ENCODE measurements around the gene ALKBH8.

The ALKBH8 gene

GRCh38 chr11:107561688-107562087 lies 3.8 kb downstream of the ALKBH8 start:
- DNase-seq, result no peak
- peaks cover 7% of the 10 kb centered on the region for H3K36me3 ChIP-seq
- H3K27me3 ChIP-seq, result no peaks in the 10 kb centered on the region
- peaks cover 17% of the 10 kb centered on the region for H3K4me1 ChIP-seq
- TF ChIP-seq CTCF (IDR thresholded peaks at IDR 0.05; ENCODE audit: low read depth, low read length), result no peak
- no peaks in the 10 kb centered on the region for H3K9me3 ChIP-seq
- no peak overlapping the region for H3K4me3 ChIP-seq (ENCODE audit: low read depth, low read length)

- Histone ChIP-seq H3K36me3 (peaks cover 14% of the 10 kb centered on the region), H3K4me1 (no peaks in the 10 kb centered on the region; the same call in 1 of the 2 replicates)
- TF ChIP-seq CTCF (IDR thresholded peaks at IDR 0.05; ENCODE audit: low read depth, low read length), result no peak
Measured at GRCh38 chr11:107550304-107550703, 15.2 kb downstream of the ALKBH8 start.

GRCh38 chr11:107549954-107550285 lies 15.6 kb downstream of the ALKBH8 start:
- H3K27me3 ChIP-seq, result no peaks in the 10 kb centered on the region
- H3K4me3 ChIP-seq (ENCODE audit: low read depth, low read length), result no peak overlapping the region
- H3K9me3 ChIP-seq, result no peaks in the 10 kb centered on the region
- no peak for TF ChIP-seq CTCF (IDR thresholded peaks at IDR 0.05; ENCODE audit: low read depth, low read length)
- no peak for DNase-seq
- no peaks in the 10 kb centered on the region; the same call in 1 of the 2 replicates for H3K4me1 ChIP-seq
- peaks cover 14% of the 10 kb centered on the region for H3K36me3 ChIP-seq

More at GRCh38 chr11:107550304-107550703, 15.2 kb downstream of the ALKBH8 start:
- DNase-seq, result no peak
- Histone ChIP-seq H3K9me3 (no peaks in the 10 kb centered on the region), H3K4me3 (ENCODE audit: low read depth, low read length) (no peak overlapping the region), H3K27me3 (no peaks in the 10 kb centered on the region)

- no peak overlapping the region for H3K4me3 ChIP-seq (ENCODE audit: low read depth, low read length)
- H3K27me3 ChIP-seq, result no peaks in the 10 kb centered on the region
- no peaks in the 10 kb centered on the region for H3K9me3 ChIP-seq
- peaks cover 14% of the 10 kb centered on the region for H3K36me3 ChIP-seq
- no peaks in the 10 kb centered on the region; the same call in 1 of the 2 replicates for H3K4me1 ChIP-seq
- peak; percentile 92 for TF ChIP-seq CTCF (IDR thresholded peaks at IDR 0.05; ENCODE audit: low read depth, low read length)
- peak; percentile 24 for DNase-seq
Measured at GRCh38 chr11:107549253-107549953, 16.1 kb downstream of the ALKBH8 start.

- peaks cover 10% of the 10 kb centered on the region for H3K36me3 ChIP-seq
Measured at GRCh38 chr11:107547961-107548360, 17.6 kb downstream of the ALKBH8 start.

More at GRCh38 chr11:107547961-107548360, 17.6 kb downstream of the ALKBH8 start:
- DNase-seq, result no peak
- Histone ChIP-seq H3K4me1 (no peaks in the 10 kb centered on the region; the same call in 1 of the 2 replicates), H3K27me3 (no peaks in the 10 kb centered on the region), H3K4me3 (ENCODE audit: low read depth, low read length) (no peak overlapping the region), H3K9me3 (no peaks in the 10 kb centered on the region)
- TF ChIP-seq CTCF (IDR thresholded peaks at IDR 0.05; ENCODE audit: low read depth, low read length), result no peak

Measured in BE2C (cell line).